GM19438 (cell line): ENCODE results near the gene MACROH2A1.

Experiments used
- ATAC-seq: cut with Tn5 transposase; IDR thresholded peaks from one replicate; pipeline ENCODE4 v1.9.1; 2021; ENCODE audit warnings: low read depth; ENCODE audit not compliant: unreplicated experiment

MACROH2A1 gene

GRCh38 chr5:135357685-135358084, 41.3 kb downstream of the MACROH2A1 start:
- no peak for ATAC-seq

DNA sequence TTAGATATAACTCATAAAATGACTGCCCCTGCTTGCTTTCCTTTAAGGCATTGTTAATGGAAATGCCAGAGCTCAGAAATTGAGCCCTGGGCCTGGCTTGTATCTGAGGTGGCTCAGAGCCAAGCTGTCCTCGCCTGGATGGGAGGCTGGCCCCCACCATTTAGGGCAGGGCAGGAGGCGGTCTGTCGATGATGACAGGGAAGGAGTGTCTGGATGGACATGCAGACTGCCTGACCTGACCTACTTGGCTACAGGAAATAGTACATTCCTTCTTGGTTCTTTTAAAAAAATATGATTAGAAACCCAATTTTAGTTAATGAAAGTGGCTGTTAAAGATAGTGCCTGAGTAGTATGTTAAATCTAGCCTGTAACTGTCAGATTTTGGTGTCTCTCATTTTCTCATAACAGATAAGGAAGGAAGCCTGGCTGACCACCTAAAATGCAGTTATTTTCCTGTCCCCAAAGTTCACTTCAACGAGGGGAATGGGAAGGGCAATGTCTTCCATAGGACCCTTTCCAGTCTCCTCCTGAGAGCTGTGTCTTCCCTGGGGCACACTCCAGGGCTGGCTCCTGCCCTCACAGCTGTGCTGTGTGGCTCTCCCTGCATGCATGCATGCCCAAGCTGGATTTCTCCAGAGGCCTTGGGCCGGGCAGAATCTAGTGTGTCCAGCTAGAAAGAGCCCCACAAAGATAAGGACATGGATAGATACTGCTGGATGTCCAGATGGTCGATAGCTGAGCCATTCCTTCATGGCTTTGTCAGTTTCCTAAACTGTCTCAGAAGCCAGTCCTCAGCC, 42.3 kb downstream of the MACROH2A1 start:
- ATAC-seq = no peak

- no peak for ATAC-seq
These were observed 43.9 kb downstream of the MACROH2A1 start for GRCh38 chr5:135355169-135355568.

DNA sequence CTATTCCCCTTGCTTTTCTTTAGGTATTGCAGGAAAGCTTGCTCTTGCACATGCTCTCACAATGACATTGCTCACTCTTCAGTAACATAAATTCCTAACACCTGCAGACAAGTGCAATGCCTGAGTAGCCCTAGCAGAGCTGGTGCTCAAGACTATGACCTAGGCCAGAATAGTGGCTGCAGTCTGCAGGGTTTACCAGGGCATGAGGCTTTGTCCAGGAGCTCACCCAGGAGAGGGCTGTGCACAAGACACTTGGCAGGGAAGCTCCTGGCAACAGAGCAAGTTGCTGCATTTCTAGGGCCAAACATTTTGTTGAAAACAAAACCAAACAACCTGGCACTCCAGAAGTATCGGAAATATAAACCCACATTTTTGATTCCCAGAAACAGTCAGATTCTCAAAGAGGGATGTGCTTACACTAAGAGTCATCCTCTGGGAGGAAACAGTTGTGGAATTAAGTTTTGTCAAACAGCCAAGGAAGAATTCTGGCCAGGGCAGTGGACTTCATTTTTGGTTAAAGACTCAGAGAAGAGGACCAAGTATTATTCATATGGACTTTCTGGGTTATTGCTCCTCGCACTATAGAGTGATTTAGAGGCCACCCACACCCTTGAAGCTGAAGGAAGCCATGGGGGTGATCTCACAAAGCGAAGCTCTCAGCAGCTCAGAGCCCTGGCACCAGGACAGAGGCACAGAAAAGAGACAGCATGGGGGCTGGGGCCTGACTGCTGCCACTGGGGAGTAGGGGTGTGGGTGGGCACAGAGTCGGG, 44.9 kb downstream of the MACROH2A1 start:
- ATAC-seq = no peak

DNA sequence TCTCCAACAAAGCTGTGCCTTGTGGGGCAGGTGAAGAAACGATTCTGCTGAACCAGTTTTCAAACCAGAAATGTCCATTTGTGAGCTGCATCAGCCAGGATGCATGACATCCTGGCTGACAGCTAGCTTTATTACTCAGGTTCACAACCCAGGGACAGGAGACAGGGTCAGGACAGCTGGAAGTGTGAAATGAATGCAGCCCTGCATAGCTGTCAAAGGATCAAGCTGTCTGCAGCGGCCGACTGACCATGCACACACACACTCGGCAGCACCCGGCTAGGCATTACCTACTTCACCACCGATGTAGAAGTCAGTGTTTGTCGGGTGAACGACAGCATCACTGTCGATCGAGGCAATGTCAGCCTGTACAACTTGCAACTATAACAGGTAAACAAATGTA, 48.5 kb downstream of the MACROH2A1 start:
- ATAC-seq = no peak

DNA sequence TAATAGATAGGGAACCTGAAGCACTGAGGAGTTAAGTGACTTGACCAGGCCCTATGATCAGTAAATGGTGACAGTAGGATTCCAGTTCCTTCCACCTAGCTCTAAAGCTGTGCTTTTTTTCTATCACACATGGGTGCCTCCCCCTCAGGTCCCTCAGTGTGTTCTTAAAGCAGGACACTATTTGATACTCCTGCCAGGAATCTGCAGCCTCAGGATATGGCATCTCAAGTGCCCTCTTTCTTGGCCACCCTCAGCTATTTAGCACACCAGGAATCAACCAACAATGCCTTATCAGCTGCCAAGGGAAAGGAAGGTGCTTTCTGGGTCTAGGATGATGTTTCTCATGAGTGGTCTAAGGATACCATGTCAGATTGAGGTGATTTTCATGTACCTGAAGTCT, 49.1 kb downstream of the MACROH2A1 start:
- no peak for ATAC-seq

GRCh38 chr5:135349451-135349850, 49.6 kb downstream of the MACROH2A1 start:
- no peak for ATAC-seq

DNA sequence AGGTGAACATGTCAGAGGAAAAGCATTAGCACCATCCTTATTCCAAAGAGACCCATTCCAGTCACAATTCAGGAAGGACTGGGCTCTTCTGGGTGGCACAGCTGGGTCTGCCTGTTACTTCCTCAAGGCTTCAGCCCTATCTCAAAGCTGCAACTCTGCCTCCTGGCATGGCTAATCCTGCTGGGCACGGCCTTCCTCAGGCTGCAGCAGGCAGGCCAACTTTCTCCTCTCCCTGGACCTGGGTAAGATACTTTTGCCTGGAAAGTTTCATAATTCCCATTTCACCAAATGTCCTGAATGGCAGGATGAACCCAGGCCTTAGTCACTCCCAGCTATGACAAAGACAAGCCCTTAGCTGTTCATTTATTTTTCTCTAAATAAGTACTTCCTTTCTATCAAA, 50.1 kb downstream of the MACROH2A1 start:
- ATAC-seq = no peak

- ATAC-seq = no peak
These were observed 51.6 kb downstream of the MACROH2A1 start for GRCh38 chr5:135347392-135347791.

GRCh38 chr5:135345956-135346731, 52.9 kb downstream of the MACROH2A1 start:
- no peak for ATAC-seq

DNA sequence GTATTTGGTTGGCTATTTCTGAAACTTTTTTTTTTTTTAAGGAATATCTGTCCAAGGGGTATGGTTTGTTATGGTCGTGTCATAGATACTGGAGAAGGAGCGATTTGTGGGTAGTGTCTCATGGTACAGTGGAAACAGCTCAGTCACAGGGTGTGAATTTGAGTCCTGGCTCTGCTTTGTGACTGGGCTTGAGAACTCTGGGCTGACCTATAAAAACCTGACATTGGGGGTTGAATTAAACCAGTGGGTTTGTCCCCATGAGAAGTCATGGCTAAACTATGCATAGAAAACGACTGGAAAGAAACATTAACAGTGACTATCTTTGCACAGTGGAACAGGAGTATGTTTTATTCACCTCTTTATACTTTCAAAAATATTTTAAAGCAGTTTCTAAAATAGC, 54.7 kb downstream of the MACROH2A1 start:
- ATAC-seq = no peak

GRCh38 chr5:135343413-135343812, 55.6 kb downstream of the MACROH2A1 start:
- ATAC-seq = no peak

- no peak for ATAC-seq
These were observed 56.5 kb downstream of the MACROH2A1 start for GRCh38 chr5:135342551-135342875.

GRCh38 chr5:135341696-135342550, 57.1 kb downstream of the MACROH2A1 start:
- no peak for ATAC-seq

DNA sequence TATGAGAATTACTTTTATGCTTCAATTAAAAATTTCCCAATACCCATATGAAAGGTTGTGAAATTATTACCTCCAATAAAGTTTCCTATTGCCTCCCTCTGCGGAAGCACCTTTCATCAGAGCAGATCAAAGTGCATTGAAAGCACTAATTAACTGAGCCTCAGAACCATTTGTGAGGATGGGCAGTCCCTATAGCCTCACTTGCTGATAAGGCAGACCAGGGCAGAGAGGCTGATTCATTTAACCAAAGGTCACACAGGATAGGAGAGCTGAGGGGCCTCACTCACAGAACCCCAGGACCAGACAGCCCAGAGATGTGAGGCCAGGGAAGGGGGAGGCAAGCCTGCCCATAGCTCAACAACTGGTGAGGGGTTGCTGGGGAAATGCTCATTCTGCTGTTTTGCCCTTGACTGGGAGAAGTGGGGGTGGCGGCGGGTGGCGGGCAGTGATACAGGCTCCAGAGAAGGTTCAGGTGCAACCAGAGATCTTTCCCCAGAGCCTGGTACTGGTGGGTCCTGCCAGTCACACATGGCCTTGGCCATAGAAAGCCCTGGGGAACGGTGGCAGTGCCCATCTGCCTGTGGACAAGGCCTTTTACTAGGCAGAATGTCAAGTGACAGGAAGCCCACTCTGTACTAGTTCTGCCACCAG, 57.9 kb downstream of the MACROH2A1 start:
- no peak for ATAC-seq

GRCh38 chr5:135340568-135340967, 58.5 kb downstream of the MACROH2A1 start:
- no peak for ATAC-seq

DNA sequence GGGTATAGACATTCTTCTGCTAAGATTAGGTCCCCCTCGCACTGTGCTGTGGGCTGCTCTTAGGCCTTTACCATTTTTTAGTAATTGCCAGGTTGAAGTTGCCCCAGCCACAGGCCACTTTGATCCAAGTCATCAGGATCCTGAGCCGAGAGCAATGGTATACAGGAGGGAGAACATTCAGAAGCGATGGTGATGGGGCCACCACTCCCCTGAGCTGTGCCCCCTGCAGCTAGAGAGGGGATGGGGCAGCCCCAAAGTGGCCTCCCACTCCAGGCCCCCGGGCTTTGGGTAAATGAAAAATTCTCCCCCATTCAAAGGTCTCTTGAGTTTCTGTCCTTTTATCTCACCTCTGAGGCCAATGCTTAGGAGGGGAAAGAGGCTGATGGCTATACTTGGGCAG, 59.4 kb downstream of the MACROH2A1 start:
- ATAC-seq = no peak

GRCh38 chr5:135339189-135339588, 59.8 kb downstream of the MACROH2A1 start:
- ATAC-seq = no peak

- ATAC-seq = no peak
These were observed 62.0 kb downstream of the MACROH2A1 start for GRCh38 chr5:135337064-135337463.
